Activated B cell treated with CpG ODN at 0.5 μM for 24 hours (primary cell): ENCODE results near the gene WDR72. TPM values are rescaled to one million over a fixed set of nuclear protein-coding genes. Genes with fewer than 3 reads are reported as not detected.

ENCODE experiments used
- ATAC-seq: fragments of 200-7000 bp; cut with Tn5 transposase; one replicate; pipeline ENCODE4 v1.10.0; 2021; ENCODE audit warnings: low read depth, mild to moderate bottlenecking, moderate library complexity
- CTCF ChIA-PET: fragments of 350-600 bp; sonication (Branson Sonifier 250); formaldehyde crosslinking; loops from one replicate; lab custom pipeline; 2021; ENCODE audit warnings: antibody characterized with exemption; lab: Charles Lee
- POLR2A ChIA-PET: fragments of 350-600 bp; sonication (Branson Sonifier 250); formaldehyde crosslinking; loops from one replicate; lab custom pipeline; 2021; ENCODE audit warnings: antibody characterized with exemption; lab: Charles Lee
- DNase-seq: peaks from one replicate; pipeline ENCODE4 v3.0.0; 2022
- H3K27ac Mint-ChIP-seq: one replicate; pipeline ENCODE4 v1.8.0; 2020; ENCODE audit warnings: mixed read lengths
- H3K27me3 Mint-ChIP-seq: one replicate; pipeline ENCODE4 v1.8.0; 2021; ENCODE audit warnings: mixed read lengths
- H3K36me3 Mint-ChIP-seq: one replicate; pipeline ENCODE4 v1.8.0; 2021; ENCODE audit warnings: low read depth, mixed read lengths
- H3K4me1 Mint-ChIP-seq: one replicate; pipeline ENCODE4 v1.8.0; 2021; ENCODE audit warnings: mixed read lengths
- H3K4me3 Mint-ChIP-seq: one replicate; pipeline ENCODE4 v1.8.0; 2020; ENCODE audit warnings: mild to moderate bottlenecking, mixed read lengths
- H3K9me3 Mint-ChIP-seq: one replicate; pipeline ENCODE4 v1.8.0; 2020; ENCODE audit warnings: mixed read lengths
- intact Hi-C: fragments of 100-400 bp; cut with micrococcal nuclease; formaldehyde crosslinking; loops from one replicate; pipeline ENCODE4 v1.15.1; 2024
- total RNA-seq: library from RNA; stranded (reverse); gene quantifications from 2 replicates; pipeline ENCODE4 v1.2.3, GENCODE V29; 2022
- TF ChIP-seq, protein P1 (sequence below): fragments of 200-600 bp; IDR thresholded peaks from one replicate; pipeline ENCODE4 v1.8.0; 2022; ENCODE audit warnings: antibody characterized with exemption, mild to moderate bottlenecking

The WDR72 gene
- total RNA-seq, 1 donor from 2014 or later, result not detected

DNA sequence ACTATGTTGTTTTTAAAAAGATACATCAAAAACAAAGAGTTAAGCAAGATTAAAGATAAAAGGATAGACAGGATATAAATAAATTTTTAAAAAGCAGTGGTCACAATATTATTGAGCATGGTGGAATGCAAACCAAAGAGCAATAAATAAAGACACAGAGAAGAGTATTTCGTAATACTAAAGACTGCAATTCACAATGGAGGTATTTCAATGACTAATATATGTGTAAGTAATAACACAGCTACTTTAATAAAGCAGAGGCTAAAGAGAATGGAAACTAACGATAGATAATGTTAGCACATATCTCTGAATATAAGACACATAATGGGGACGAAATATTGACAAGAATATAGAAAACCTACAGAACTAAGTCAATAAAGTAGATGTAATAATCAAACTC lies 219.6 kb downstream of the WDR72 start:
- H3K27ac Mint-ChIP-seq, result no peak overlapping the region
- POLR2A ChIA-PET, result no interaction called here
- ATAC-seq, result no peak

DNA sequence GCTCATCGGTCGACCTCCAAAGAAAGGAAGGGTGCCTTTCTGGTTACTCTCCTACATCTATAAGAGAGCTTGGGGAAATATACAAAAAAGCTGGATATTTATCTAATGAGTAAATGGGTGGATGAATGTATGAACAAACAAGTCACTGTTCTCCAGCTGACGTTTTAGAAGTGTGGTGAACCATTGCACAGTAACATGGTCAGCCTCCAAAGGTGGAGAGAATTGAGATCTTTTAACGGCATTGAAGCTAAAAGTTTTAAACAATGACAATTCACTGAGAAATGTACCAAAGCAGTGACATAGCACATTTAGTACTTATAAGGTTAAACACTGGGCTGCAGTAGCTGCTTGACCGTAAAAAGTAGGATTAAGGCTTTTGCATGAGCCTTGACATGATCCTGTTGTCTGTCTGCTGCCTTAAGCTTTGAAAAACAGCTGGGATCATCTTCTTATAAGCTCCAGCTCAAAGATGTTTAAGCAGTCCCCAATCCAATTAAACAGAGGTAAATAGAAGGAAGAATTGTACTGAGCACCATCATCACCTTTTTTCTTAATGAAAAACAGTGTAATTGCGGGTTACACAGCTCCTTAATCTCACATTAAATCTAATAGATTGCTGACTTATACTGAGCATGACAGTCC lies 222.9 kb downstream of the WDR72 start:
- no peak for ATAC-seq
- no peaks in the 10 kb centered on the region for H3K4me1 Mint-ChIP-seq
- ChIA-PET POLR2A (no interaction called here), CTCF (no interaction called here)
- H3K27ac Mint-ChIP-seq, result no peak overlapping the region
- H3K36me3 Mint-ChIP-seq, result no peaks in the 10 kb centered on the region
- H3K4me3 Mint-ChIP-seq, result no peak overlapping the region
- TF ChIP-seq, protein P1, sequence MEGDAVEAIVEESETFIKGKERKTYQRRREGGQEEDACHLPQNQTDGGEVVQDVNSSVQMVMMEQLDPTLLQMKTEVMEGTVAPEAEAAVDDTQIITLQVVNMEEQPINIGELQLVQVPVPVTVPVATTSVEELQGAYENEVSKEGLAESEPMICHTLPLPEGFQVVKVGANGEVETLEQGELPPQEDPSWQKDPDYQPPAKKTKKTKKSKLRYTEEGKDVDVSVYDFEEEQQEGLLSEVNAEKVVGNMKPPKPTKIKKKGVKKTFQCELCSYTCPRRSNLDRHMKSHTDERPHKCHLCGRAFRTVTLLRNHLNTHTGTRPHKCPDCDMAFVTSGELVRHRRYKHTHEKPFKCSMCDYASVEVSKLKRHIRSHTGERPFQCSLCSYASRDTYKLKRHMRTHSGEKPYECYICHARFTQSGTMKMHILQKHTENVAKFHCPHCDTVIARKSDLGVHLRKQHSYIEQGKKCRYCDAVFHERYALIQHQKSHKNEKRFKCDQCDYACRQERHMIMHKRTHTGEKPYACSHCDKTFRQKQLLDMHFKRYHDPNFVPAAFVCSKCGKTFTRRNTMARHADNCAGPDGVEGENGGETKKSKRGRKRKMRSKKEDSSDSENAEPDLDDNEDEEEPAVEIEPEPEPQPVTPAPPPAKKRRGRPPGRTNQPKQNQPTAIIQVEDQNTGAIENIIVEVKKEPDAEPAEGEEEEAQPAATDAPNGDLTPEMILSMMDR, result no peak
- H3K9me3 Mint-ChIP-seq, result peaks cover 6% of the 10 kb centered on the region
- no peak for DNase-seq
- intact Hi-C loops, result no loop called here
- H3K27me3 Mint-ChIP-seq, result no peaks in the 10 kb centered on the region

More for the DNA sequence above, 219.6 kb downstream of the WDR72 start:
- Mint-ChIP-seq H3K4me1 (no peaks in the 10 kb centered on the region), H3K27me3 (no peaks in the 10 kb centered on the region), H3K9me3 (peaks cover 3% of the 10 kb centered on the region), H3K4me3 (no peak overlapping the region), H3K36me3 (no peaks in the 10 kb centered on the region)
- TF ChIP-seq, protein P1, result no peak
- intact Hi-C loops, result no loop called here
- CTCF ChIA-PET, result no interaction called here
- DNase-seq, result no peak

DNA sequence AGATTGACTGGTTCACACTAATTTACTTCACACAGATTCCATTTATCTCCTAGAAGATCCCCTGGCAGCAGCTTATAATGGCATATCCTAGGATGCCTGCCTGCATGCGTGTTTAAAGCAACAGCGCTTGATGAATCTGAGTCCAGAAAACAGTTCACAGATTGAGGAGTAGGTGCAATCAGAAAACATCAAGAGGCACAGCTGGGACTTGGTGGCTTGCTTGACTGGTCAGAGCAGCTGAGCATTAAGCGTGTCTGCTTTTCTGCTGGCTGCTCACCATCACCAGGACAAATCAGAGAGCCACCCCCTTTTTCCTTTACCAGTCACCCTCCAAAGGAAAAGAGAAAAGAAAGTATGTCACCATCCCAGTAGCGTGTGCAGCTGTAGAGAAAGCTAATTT lies 223.6 kb downstream of the WDR72 start:
- Mint-ChIP-seq H3K27me3 (no peaks in the 10 kb centered on the region), H3K27ac (no peak overlapping the region), H3K36me3 (no peaks in the 10 kb centered on the region), H3K4me3 (no peak overlapping the region), H3K9me3 (peaks cover 6% of the 10 kb centered on the region), H3K4me1 (no peaks in the 10 kb centered on the region)
- TF ChIP-seq, protein P1, result no peak
- intact Hi-C loops, result no loop called here
- DNase-seq (no peak), ATAC-seq (no peak)
- CTCF ChIA-PET, result no interaction called here
- POLR2A ChIA-PET, result no interaction called here

DNA sequence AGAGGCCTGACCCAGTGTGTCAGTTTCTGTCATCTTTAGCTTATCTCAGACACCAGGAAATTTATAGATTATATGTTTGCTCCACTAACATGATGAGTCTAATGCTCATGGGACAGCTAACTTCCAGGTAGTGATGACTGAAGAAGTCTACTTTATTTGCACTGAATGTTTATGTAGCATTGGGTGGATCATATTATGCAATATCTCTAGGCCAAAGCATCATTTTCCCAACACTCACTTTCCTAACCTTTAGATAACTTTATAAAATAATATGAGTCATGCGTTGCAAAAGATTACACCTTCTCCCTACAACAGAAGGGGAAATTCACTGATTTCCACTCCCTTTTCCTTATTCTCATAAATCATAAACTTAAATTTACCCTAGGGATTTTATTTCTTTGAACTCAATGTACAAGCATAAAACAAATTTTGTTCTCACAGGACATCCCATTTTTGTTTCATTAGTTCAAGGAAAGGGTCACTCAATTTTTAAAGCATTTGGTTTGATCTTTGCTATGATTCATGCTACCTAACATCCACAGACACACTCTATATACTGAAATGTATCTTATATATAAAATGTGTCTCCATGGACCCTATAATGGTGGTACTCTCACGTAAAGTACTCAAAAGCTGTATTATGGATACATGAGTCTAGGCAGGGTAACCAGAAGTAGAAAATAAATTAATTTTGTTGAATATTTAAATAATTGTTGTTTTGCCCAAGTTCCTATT lies 225.2 kb downstream of the WDR72 start:
- Mint-ChIP-seq H3K27me3 (no peaks in the 10 kb centered on the region), H3K4me3 (no peak overlapping the region), H3K9me3 (peaks cover 2% of the 10 kb centered on the region), H3K4me1 (no peaks in the 10 kb centered on the region), H3K36me3 (no peaks in the 10 kb centered on the region), H3K27ac (no peak overlapping the region)
- ATAC-seq (no peak), DNase-seq (no peak)
- POLR2A ChIA-PET, result no interaction called here
- intact Hi-C loops, result no loop called here
- CTCF ChIA-PET, result no interaction called here
- TF ChIP-seq, protein P1, result no peak

DNA sequence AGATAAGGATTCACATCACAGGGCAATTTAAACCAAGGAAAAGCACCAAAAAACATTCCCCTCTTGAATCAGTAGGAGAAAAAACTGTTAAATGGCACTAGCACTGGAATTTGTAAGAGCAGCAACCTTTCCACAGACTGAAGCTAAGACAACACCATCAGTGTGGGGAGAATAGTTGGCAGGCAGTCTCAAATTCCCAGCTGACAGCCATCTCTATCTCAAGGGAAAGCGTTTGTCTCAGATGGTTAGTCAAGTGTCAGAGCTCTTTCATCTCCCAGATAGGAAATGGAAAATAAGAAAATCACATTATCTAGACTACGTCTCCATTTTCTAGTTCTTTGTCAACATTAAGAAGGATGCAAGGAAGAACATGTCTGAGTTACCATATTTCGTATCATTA lies 228.7 kb downstream of the WDR72 start:
- CTCF ChIA-PET, result no interaction called here
- ATAC-seq, result no peak
- no peaks in the 10 kb centered on the region for H3K36me3 Mint-ChIP-seq
- no peaks in the 10 kb centered on the region for H3K4me1 Mint-ChIP-seq
- H3K9me3 Mint-ChIP-seq, result peaks cover 2% of the 10 kb centered on the region
- H3K27ac Mint-ChIP-seq, result no peak overlapping the region
- no peaks in the 10 kb centered on the region for H3K27me3 Mint-ChIP-seq
- no peak overlapping the region for H3K4me3 Mint-ChIP-seq
- TF ChIP-seq, protein P1, result no peak
- POLR2A ChIA-PET, result no interaction called here
- no peak for DNase-seq
- intact Hi-C loops, result no loop called here
